NCI-H748 treated with DMSO at 0.1 percent for 48 hours (cell line): ENCODE measurements around the gene PARD3.
A peak's percentile ranks its signal among the peaks of the same experiment; 100 is the strongest.
"Not testable (repeated sequence)": the region's sequence is repeated elsewhere in the genome, so short reads cannot be mapped to it uniquely, and the experiment has no call there.

Experiments used
- DNase-seq: peaks from one replicate; lab custom pipeline; 2025; lab: John Stamatoyannopoulos, UW

Gene PARD3

GRCh38 chr10:34294137-34294536 lies 521.0 kb downstream of the PARD3 start:
- DNase-seq: no peak

GRCh38 chr10:34292675-34293074 lies 522.4 kb downstream of the PARD3 start:
- peak; percentile 30 for DNase-seq

GRCh38 chr10:34292194-34292565 lies 522.9 kb downstream of the PARD3 start:
- DNase-seq: no peak

GRCh38 chr10:34291466-34292193 lies 523.5 kb downstream of the PARD3 start:
- no peak for DNase-seq

DNA sequence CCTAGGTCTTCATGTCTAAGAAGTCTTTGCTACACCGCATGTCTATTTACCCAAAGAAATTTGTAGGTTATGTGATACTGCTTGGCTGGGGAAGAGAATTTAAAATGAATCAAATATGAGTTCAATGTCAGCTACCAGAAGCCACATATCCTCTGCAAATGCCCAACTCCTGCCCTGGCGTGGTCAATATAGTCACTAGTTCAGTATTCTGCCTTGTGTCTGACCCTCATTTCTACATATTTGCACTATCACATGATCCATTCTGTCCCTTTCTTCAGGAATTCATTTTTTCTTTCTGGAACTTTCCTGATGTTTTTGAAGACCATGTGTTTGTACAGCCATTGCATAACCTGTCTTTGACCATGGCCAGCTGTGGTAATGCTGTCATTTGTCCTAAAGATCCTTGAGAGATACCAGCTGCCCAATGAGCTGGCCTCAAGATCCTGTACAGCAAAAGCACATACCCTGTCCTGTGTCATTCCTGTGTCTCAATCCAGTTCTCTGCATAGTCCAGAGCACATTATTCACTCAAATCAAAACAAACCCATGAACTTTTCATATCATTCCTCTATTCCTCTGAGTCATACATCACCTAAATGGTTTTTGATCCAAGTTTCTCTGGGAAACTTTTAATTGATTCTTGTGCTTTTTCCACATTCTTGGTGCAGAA lies 524.5 kb downstream of the PARD3 start:
- DNase-seq: no peak

- no peak for DNase-seq
These were observed 526.5 kb downstream of the PARD3 start for GRCh38 chr10:34288634-34289033.

GRCh38 chr10:34286136-34286739 lies 528.9 kb downstream of the PARD3 start:
- DNase-seq: no peak

GRCh38 chr10:34281661-34282582 lies 533.2 kb downstream of the PARD3 start:
- no peak for DNase-seq

- DNase-seq: no peak
These were observed 534.3 kb downstream of the PARD3 start for GRCh38 chr10:34280599-34281374.

DNA sequence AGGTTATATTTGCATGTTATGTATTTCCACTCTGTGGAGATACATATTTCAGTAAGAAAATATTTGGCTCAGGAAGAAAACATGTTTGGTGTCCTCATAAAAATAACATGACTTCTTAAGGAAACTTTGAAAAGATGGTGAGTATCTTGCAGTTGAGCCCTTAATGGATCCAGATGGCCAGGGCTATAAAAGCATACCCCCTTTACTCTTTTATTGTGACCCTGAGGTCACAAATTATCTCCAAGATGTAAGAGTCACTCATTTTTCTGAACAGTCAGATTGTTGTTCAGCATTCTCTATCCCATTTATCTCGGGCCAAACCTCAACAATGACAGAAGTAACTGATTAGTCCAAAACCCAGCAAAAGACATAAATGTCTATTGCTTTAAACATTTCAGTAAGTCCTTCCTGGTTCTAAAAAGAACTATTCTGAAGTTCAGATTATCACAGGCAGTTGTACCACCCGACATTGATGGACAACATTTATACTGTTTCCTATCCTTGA lies 539.4 kb downstream of the PARD3 start:
- DNase-seq: no peak

DNA sequence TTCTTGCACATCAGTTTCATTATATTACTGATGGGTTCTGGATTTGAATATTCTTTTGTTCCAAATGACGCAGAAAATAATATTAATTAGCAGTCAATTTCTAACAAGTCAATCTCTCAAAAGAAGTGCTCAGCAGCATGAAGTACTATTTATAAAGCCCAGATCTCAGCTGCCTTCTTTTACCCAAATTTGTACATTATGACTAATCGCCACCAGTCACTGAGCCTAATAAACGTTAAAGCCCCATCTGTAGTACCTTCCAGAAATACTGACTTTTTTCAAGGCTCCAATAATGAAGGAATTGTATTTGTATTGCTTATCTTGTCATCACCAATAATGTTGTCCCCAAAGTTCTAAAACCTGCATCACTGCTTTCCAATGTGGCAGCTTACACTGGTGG lies 540.2 kb downstream of the PARD3 start:
- DNase-seq: no peak

DNA sequence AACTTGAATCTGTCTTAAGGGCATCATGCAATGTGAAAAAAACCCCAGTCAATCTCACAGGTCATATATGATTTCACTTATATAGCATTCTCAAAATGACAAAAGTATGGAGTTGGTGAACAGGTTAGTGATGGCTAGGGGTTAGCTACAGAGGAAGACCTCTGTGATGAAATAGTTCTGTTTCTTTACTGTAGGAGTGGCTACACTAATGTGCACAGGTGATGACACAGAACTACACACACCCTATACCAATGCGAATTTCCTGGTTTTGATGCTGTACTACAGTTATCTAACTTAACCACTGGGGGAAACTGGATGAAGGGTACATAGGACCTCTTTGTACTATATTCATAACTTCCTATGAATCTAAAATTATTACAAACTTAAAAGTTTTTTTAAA lies 541.8 kb downstream of the PARD3 start:
- DNase-seq: no peak

- no peak for DNase-seq
These were observed 542.8 kb downstream of the PARD3 start for GRCh38 chr10:34272316-34272715.

DNA sequence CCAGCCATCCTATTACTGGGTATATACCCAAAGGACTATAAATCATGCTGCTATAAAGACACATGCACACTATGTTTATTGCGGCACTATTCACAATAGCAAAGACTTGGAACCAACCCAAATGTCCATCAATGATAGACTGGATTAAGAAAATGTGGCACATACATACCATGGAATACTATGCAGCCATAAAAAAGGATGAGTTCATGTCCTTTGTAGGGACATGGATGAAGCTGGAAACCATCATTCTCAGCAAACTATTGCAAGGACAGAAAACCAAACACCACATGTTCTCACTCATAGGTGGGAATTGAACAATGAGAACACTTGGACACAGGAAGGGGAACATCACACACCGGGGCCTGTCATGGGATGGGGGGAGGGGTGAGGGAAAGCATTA lies 546.7 kb downstream of the PARD3 start:
- not testable (repeated sequence) for DNase-seq

- peak; percentile 10 for DNase-seq
These were observed 552.1 kb downstream of the PARD3 start for GRCh38 chr10:34262985-34263384.

DNA sequence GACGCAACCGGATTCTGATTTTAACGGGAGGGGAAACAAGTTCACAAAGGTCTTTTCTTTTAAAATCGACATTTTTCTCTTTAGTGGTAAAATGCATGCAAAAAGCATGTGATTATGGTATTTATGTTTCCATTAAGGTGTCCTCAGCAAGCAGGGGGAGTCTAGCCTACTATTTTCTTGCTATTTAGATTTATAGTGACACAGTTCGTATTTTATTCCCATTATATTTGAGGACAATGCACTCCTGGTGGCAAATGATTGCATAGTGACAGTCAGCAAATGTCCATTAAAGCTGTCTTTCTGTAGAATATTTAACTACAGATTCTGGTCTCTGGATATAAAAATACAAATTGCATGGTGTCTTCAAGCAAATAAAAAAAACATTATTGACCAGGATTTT lies 554.2 kb downstream of the PARD3 start:
- DNase-seq: peak; percentile 22

- no peak for DNase-seq
These were observed 558.9 kb downstream of the PARD3 start for GRCh38 chr10:34256216-34256615.

GRCh38 chr10:34255035-34255434 lies 560.1 kb downstream of the PARD3 start:
- DNase-seq: no peak

GRCh38 chr10:34254596-34254995 lies 560.5 kb downstream of the PARD3 start:
- DNase-seq: no peak

GRCh38 chr10:34252111-34252510 lies 563.0 kb downstream of the PARD3 start:
- DNase-seq: no peak

DNA sequence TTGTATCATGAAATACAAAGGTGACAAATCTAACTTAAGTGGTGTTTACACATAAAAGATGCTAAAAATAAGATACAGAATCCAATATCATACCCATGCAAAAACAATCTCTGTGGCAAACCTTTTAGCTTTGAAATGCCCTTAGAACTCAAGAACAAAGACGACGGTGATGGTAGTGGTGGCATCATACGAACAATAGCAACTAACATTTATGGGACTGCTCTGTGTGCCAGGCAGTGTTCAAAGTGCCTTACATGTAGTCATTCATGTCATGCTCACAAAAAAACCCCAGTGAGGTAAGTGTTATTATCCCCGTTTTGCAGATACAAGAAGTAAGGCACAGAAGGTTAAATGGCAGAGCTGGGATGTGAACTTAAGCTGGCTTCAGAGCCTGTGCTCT lies 563.9 kb downstream of the PARD3 start:
- no peak for DNase-seq
